DND-41 (cell line): Measurements from ENCODE around the gene SART3.
A peak's percentile ranks its signal among the peaks of the same experiment; 100 is the strongest.

Experiments
- ATAC-seq: fragments of 200-7000 bp; cut with Tn5 transposase; 3 replicates; pipeline ENCODE4 v1.9.1; 2021; ENCODE audit warnings: low read depth; ENCODE audit not compliant: insufficient read depth
- DNase-seq: peaks from one replicate; pipeline ENCODE4 v3.0.0-alpha.2; 2020
- H2AFZ ChIP-seq: 2 replicates; pipeline ENCODE4 v1.6.0; 2012; ENCODE audit warnings: low read depth, low read length
- H3K27ac ChIP-seq: 2 replicates; pipeline ENCODE4 v1.5.1; 2012; ENCODE audit warnings: low read length, inconsistent platforms
- H3K27me3 ChIP-seq: fragments of 200-600 bp; sonication (generic); 2 replicates; pipeline ENCODE4 v1.6.0; 2012; ENCODE audit warnings: low read length, mild to moderate bottlenecking, inconsistent platforms; ENCODE audit not compliant: insufficient read depth, poor library complexity
- H3K36me3 ChIP-seq: 2 replicates; pipeline ENCODE4 v1.5.1; 2012; ENCODE audit warnings: low read length, inconsistent platforms; ENCODE audit not compliant: insufficient read depth
- H3K4me1 ChIP-seq: 2 replicates; pipeline ENCODE4 v1.5.1; 2012; ENCODE audit warnings: mild to moderate bottlenecking, low read length; ENCODE audit not compliant: insufficient read depth
- H3K4me2 ChIP-seq: 2 replicates; pipeline ENCODE4 v1.6.0; 2012; ENCODE audit warnings: mild to moderate bottlenecking, moderate library complexity, low read length, inconsistent platforms; ENCODE audit not compliant: insufficient read depth
- H3K4me3 ChIP-seq, 2 experiments: fragments of 200-600 bp in 1 of 2; shearing (Covaris generic) in 1 of 2; 2 replicates each; pipeline ENCODE4 v1.5.1; 2012 to 2016; ENCODE audit warnings: inconsistent platforms in 2 of 2, low read length in 2 of 2, mild to moderate bottlenecking in 2 of 2, low read depth in 1 of 2, moderate library complexity in 1 of 2
- H3K79me2 ChIP-seq: 2 replicates; pipeline ENCODE4 v1.6.0; 2012; ENCODE audit warnings: low read length, inconsistent platforms; ENCODE audit not compliant: insufficient read depth
- H3K9ac ChIP-seq: 2 replicates; pipeline ENCODE4 v1.6.0; 2012; ENCODE audit warnings: low read depth, mild to moderate bottlenecking, inconsistent platforms, low read length, moderate library complexity
- H3K9me3 ChIP-seq: 2 replicates; pipeline ENCODE4 v1.5.1; 2012; ENCODE audit warnings: low read length, moderate library complexity, mild to moderate bottlenecking, inconsistent platforms; ENCODE audit not compliant: insufficient read depth, severe bottlenecking
- H4K20me1 ChIP-seq: 2 replicates; pipeline ENCODE4 v1.6.0; 2012; ENCODE audit warnings: low read length; ENCODE audit not compliant: insufficient read depth
- EZH2 ChIP-seq: IDR thresholded peaks from 3 replicates; pipeline ENCODE4 v1.6.1; 2012; ENCODE audit warnings: borderline replicate concordance, low read depth, mild to moderate bottlenecking, moderate library complexity, low read length, inconsistent platforms; ENCODE audit not compliant: severe bottlenecking
- TF ChIP-seq, protein P1 (sequence below): IDR thresholded peaks from 2 replicates; pipeline ENCODE4 v1.5.1; 2012; ENCODE audit warnings: borderline replicate concordance, low read length, moderate library complexity, mild to moderate bottlenecking; ENCODE audit not compliant: poor library complexity, severe bottlenecking; ENCODE audit errors: extremely low read depth

SART3 gene

DNA sequence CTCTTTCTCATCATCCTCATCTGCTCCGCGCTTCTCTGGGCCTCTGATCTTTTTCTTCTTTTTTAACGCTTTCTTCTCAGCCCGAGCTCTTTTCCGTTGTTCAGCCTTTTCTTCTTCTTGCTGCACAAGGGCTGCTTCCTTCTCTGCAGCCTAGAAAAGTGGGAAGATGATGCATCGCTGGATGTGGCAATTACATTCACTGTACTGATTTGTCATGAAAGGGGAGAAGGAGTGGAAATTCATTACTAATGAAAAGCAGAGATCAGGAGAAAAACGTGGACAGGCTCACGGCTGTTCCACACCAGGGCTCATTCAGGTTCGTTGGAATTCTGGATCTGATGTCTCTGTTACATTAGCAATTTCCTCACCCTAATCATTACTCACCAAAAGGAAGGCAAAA, 30.8 kb downstream of the SART3 start:
- Histone ChIP-seq H3K27me3 (no peaks in the 10 kb centered on the region), H3K27ac (no peak overlapping the region), H3K4me1 (no peaks in the 10 kb centered on the region), H2AFZ (no peak overlapping the region), H3K36me3 (peaks cover 96% of the 10 kb centered on the region), H3K9ac (no peak overlapping the region), H3K4me3 (no peak overlapping the region), H4K20me1 (peaks cover 29% of the 10 kb centered on the region; the same call in 1 of the 2 replicates), H3K79me2 (peaks cover 8% of the 10 kb centered on the region; the same call in 1 of the 2 replicates), H3K4me2 (no peak overlapping the region), H3K9me3 (no peaks in the 10 kb centered on the region)
- DNase-seq (no peak), ATAC-seq (no peak)
- TF ChIP-seq, protein P1, sequence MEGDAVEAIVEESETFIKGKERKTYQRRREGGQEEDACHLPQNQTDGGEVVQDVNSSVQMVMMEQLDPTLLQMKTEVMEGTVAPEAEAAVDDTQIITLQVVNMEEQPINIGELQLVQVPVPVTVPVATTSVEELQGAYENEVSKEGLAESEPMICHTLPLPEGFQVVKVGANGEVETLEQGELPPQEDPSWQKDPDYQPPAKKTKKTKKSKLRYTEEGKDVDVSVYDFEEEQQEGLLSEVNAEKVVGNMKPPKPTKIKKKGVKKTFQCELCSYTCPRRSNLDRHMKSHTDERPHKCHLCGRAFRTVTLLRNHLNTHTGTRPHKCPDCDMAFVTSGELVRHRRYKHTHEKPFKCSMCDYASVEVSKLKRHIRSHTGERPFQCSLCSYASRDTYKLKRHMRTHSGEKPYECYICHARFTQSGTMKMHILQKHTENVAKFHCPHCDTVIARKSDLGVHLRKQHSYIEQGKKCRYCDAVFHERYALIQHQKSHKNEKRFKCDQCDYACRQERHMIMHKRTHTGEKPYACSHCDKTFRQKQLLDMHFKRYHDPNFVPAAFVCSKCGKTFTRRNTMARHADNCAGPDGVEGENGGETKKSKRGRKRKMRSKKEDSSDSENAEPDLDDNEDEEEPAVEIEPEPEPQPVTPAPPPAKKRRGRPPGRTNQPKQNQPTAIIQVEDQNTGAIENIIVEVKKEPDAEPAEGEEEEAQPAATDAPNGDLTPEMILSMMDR, result no peak
- TF ChIP-seq EZH2, result no peak

DNA sequence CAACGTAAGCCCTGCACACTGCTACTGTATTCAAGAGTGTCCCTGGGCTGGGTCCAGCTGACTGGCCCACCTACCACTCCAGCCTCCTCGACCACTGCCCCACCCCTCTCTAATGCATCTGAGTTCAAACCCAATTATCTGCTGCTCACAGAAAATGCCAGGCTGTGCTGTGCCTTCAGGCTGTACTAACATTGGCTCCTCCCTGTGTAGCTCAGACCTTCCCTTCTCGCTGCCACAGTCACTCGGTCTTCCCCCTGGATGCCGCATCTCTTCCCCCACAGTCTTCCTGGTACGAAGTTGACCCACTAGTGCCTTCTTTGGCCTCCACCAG, 33.8 kb downstream of the SART3 start:
- TF ChIP-seq EZH2, result no peak
- TF ChIP-seq, protein P1, result peak; percentile 0
- Histone ChIP-seq H3K4me3 (no peak overlapping the region), H3K27me3 (no peaks in the 10 kb centered on the region), H3K79me2 (peaks cover 6% of the 10 kb centered on the region; the same call in 1 of the 2 replicates), H3K9ac (no peak overlapping the region), H3K27ac (no peak overlapping the region), H3K4me1 (no peaks in the 10 kb centered on the region), H4K20me1 (peaks cover 30% of the 10 kb centered on the region; the same call in 1 of the 2 replicates), H3K36me3 (peaks cover 99% of the 10 kb centered on the region), H2AFZ (no peak overlapping the region), H3K4me2 (no peak overlapping the region), H3K9me3 (no peaks in the 10 kb centered on the region)
- DNase-seq, result no peak
- ATAC-seq, result no peak

DNA sequence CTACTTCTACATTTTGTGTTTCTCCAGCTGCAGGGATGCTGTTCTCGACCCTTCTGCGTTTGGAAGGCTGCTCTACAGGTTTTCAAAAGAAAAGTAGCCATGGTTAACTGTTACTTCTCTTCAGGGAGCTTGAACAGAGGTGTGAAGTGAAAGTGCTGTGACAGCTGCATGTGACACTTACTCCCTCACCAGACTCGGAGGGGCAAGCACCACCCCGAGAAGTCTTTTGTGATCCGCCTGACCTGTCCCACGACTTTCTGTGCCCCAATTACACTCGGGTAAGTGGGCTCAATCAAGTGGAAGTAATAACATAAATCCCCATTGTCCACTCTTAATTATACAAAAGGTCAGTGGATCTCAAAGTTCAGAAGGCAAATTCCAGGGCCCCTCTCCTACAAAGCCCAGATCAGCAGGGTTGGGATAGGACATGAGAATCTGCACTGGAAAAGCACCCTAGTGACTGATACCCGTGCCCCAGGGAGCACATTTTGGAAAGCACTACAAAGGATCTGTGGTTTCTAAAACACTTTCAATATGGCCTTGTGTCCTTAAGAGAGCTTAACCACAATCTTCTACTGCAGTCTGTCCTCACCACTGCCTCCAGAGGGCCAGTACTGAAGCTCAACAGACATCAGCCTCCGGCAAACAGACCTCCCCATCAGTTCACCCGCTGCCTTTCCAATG, 34.3 kb downstream of the SART3 start:
- no peaks in the 10 kb centered on the region for H3K27me3 ChIP-seq
- peaks cover 28% of the 10 kb centered on the region; the same call in 1 of the 2 replicates for H4K20me1 ChIP-seq
- no peak overlapping the region for H3K27ac ChIP-seq
- no peaks in the 10 kb centered on the region for H3K9me3 ChIP-seq
- H3K4me3 ChIP-seq, result no peak overlapping the region
- no peak overlapping the region for H2AFZ ChIP-seq
- peaks cover 6% of the 10 kb centered on the region; the same call in 1 of the 2 replicates for H3K79me2 ChIP-seq
- DNase-seq (no peak), ATAC-seq (peak; percentile 58; the same call in 1 of the 3 replicates)
- TF ChIP-seq, protein P1, result peak; percentile 10
- no peak for TF ChIP-seq EZH2
- H3K9ac ChIP-seq, result no peak overlapping the region
- H3K36me3 ChIP-seq, result peaks cover 99% of the 10 kb centered on the region
- no peaks in the 10 kb centered on the region for H3K4me1 ChIP-seq
- H3K4me2 ChIP-seq, result no peak overlapping the region

DNA sequence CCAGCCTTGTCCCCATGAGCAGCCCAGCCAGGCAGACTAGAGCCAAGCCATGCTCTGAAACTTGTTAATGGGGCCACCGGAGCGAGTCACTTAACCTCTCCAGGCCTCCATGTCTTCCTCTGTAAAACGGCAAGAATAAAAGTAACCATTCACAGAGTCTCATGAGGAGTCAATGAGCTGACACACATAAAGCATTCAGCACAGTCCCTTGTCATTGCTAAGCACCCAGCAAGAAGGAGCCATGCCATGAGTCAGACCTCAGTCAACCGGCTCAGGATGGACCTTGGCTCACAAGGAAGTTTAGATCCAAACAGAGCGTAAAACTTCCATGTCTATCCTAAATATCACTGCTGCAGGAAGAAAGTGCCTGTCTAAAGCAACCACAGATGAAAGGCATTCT, 35.3 kb downstream of the SART3 start:
- Histone ChIP-seq H3K9ac (no peak overlapping the region), H2AFZ (no peak overlapping the region), H3K4me2 (no peak overlapping the region), H3K36me3 (peaks cover 99% of the 10 kb centered on the region), H3K27ac (no peak overlapping the region), H3K4me3 (no peak overlapping the region), H3K27me3 (no peaks in the 10 kb centered on the region), H3K9me3 (no peaks in the 10 kb centered on the region), H3K4me1 (no peaks in the 10 kb centered on the region), H4K20me1 (peaks cover 31% of the 10 kb centered on the region; the same call in 1 of the 2 replicates), H3K79me2 (peaks cover 6% of the 10 kb centered on the region; the same call in 1 of the 2 replicates)
- no peak for TF ChIP-seq EZH2
- TF ChIP-seq, protein P1, result no peak
- ATAC-seq (no peak), DNase-seq (no peak)
